Osteocyte (in vitro differentiated cells): ENCODE data around the gene LTBP3. TPM values are rescaled to one million over a fixed set of nuclear protein-coding genes. Genes with fewer than 3 reads are reported as not detected.

ENCODE experiments used
- DNase-seq: peaks from one replicate; pipeline ENCODE4 v3.0.0; 2021; ENCODE audit warnings: mixed read lengths; ENCODE audit not compliant: unreplicated experiment; ENCODE audit errors: extremely low spot score
- H3K27ac Mint-ChIP-seq: one replicate; pipeline ENCODE4 v1.8.0; 2021; ENCODE audit warnings: mild to moderate bottlenecking, mixed read lengths; ENCODE audit not compliant: unreplicated experiment
- H3K27me3 Mint-ChIP-seq: one replicate; pipeline ENCODE4 v1.8.0; 2021; ENCODE audit warnings: mixed read lengths; ENCODE audit not compliant: unreplicated experiment
- H3K36me3 Mint-ChIP-seq: one replicate; pipeline ENCODE4 v1.8.0; 2021; ENCODE audit warnings: mixed read lengths; ENCODE audit not compliant: unreplicated experiment
- H3K4me1 Mint-ChIP-seq: one replicate; pipeline ENCODE4 v1.8.0; 2021; ENCODE audit warnings: mixed read lengths; ENCODE audit not compliant: unreplicated experiment
- H3K4me3 Mint-ChIP-seq: one replicate; pipeline ENCODE4 v1.8.0; 2021; ENCODE audit warnings: mild to moderate bottlenecking, moderate library complexity, mixed read lengths; ENCODE audit not compliant: unreplicated experiment
- H3K9me3 Mint-ChIP-seq: one replicate; pipeline ENCODE4 v1.8.0; 2021; ENCODE audit warnings: mixed read lengths; ENCODE audit not compliant: unreplicated experiment
- total RNA-seq: library from RNA; stranded (reverse); gene quantifications from 2 replicates; pipeline ENCODE4 v1.2.1, GENCODE V29; 2021
- TF ChIP-seq, protein P1 (sequence below): fragments of 200-600 bp; sonication (generic); IDR thresholded peaks from 2 replicates; pipeline ENCODE4 v1.5.0; 2021; ENCODE audit warnings: antibody characterized with exemption, mild to moderate bottlenecking, moderate library complexity

Gene LTBP3
- total RNA-seq, 1 donor from 2014 or later = 256 TPM

DNA sequence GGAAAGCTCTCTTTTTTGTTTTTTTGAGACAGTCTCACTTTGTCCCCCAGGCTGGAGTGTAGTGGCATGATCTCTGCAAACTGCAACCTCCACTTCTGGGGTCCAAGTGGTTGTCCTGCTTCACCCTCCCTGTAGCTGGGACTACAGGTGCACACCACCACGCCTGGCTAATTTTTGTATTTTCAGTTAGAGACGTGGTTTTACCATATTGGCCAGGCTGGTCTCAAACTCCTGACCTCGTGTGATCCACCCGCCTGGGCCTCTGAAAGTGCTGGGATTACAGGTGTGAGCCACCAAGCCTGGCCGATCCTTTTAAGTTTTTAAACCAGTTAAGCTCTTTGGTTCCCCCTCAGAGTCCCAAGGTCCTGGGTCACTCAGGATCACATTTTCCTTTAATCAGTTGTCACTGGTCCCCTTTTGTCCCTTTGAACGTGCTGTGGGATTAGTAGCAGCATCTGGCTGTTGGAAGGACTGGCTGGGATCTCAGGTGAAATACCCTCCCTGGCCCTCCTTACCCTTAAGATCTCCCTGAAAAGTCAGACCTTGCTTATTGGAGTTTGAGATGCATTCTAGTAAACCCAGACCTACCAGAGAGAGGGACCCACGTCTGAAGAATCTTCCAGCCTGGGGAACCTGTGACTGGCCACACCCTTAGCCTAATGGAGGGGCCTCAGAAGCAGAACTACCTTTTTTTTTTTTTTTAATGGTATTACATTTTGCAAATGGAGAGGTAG is 51.2 kb downstream of the LTBP3 start:
- Mint-ChIP-seq H3K4me3 (no peak overlapping the region), H3K9me3 (no peaks in the 10 kb centered on the region), H3K27me3 (no peaks in the 10 kb centered on the region), H3K36me3 (no peaks in the 10 kb centered on the region), H3K27ac (no peak overlapping the region), H3K4me1 (peaks cover 26% of the 10 kb centered on the region)
- no peak for DNase-seq
- TF ChIP-seq, protein P1, sequence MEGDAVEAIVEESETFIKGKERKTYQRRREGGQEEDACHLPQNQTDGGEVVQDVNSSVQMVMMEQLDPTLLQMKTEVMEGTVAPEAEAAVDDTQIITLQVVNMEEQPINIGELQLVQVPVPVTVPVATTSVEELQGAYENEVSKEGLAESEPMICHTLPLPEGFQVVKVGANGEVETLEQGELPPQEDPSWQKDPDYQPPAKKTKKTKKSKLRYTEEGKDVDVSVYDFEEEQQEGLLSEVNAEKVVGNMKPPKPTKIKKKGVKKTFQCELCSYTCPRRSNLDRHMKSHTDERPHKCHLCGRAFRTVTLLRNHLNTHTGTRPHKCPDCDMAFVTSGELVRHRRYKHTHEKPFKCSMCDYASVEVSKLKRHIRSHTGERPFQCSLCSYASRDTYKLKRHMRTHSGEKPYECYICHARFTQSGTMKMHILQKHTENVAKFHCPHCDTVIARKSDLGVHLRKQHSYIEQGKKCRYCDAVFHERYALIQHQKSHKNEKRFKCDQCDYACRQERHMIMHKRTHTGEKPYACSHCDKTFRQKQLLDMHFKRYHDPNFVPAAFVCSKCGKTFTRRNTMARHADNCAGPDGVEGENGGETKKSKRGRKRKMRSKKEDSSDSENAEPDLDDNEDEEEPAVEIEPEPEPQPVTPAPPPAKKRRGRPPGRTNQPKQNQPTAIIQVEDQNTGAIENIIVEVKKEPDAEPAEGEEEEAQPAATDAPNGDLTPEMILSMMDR = no peak

DNA sequence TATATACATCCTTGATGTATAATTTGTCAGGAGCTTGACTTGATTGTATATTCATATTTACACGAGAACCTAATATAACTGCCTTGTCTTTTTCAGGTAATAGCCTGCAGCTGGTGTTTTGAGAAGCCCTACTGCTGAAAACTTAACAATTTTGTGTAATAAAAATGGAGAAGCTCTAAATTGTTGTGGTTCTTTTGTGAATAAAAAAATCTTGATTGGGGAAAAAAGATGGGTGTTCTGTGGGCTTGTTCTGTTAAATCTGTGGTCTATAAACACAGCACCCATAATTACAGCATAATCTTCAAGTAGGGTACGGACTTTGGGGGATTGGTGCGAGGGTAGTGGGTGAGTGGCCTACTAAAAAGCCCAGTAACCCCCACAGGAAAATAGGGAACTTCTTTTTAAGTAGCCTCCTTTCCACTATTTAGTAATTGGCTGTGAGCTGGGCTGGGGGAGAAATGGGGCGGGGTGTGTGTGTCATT is 51.8 kb downstream of the LTBP3 start:
- H3K36me3 Mint-ChIP-seq = no peaks in the 10 kb centered on the region
- no peaks in the 10 kb centered on the region for H3K27me3 Mint-ChIP-seq
- no peak for DNase-seq
- no peak overlapping the region for H3K27ac Mint-ChIP-seq
- TF ChIP-seq, protein P1 = no peak
- H3K9me3 Mint-ChIP-seq = no peaks in the 10 kb centered on the region
- no peak overlapping the region for H3K4me3 Mint-ChIP-seq
- H3K4me1 Mint-ChIP-seq = peaks cover 26% of the 10 kb centered on the region

DNA sequence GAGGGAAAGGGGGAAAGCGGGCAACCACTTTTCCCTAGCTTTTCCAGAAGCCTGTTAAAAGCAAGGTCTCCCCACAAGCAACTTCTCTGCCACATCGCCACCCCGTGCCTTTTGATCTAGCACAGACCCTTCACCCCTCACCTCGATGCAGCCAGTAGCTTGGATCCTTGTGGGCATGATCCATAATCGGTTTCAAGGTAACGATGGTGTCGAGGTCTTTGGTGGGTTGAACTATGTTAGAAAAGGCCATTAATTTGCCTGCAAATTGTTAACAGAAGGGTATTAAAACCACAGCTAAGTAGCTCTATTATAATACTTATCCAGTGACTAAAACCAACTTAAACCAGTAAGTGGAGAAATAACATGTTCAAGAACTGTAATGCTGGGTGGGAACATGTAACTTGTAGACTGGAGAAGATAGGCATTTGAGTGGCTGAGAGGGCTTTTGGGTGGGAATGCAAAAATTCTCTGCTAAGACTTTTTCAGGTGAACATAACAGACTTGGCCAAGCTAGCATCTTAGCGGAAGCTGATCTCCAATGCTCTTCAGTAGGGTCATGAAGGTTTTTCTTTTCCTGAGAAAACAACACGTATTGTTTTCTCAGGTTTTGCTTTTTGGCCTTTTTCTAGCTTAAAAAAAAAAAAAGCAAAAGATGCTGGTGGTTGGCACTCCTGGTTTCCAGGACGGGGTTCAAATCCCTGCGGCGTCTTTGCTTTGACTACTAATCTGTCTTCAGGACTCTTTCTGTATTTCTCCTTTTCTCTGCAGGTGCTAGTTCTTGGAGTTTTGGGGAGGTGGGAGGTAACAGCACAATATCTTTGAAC is 52.5 kb downstream of the LTBP3 start:
- no peak overlapping the region for H3K27ac Mint-ChIP-seq
- H3K4me1 Mint-ChIP-seq = peaks cover 25% of the 10 kb centered on the region
- no peaks in the 10 kb centered on the region for H3K36me3 Mint-ChIP-seq
- H3K27me3 Mint-ChIP-seq = no peaks in the 10 kb centered on the region
- TF ChIP-seq, protein P1 = no peak
- no peak overlapping the region for H3K4me3 Mint-ChIP-seq
- H3K9me3 Mint-ChIP-seq = no peaks in the 10 kb centered on the region
- DNase-seq = no peak

DNA sequence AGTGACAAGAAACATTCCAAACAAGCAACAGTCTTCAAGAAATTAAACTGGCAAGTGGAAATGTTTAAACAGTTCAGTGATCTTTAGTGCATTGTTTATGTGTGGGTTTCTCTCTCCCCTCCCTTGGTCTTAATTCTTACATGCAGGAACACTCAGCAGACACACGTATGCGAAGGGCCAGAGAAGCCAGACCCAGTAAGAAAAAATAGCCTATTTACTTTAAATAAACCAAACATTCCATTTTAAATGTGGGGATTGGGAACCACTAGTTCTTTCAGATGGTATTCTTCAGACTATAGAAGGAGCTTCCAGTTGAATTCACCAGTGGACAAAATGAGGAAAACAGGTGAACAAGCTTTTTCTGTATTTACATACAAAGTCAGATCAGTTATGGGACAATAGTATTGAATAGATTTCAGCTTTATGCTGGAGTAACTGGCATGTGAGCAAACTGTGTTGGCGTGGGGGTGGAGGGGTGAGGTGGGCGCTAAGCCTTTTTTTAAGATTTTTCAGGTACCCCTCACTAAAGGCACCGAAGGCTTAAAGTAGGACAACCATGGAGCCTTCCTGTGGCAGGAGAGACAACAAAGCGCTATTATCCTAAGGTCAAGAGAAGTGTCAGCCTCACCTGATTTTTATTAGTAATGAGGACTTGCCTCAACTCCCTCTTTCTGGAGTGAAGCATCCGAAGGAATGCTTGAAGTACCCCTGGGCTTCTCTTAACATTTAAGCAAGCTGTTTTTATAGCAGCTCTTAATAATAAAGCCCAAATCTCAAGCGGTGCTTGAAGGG is 53.3 kb downstream of the LTBP3 start:
- H3K9me3 Mint-ChIP-seq = no peaks in the 10 kb centered on the region
- no peaks in the 10 kb centered on the region for H3K27me3 Mint-ChIP-seq
- no peaks in the 10 kb centered on the region for H3K36me3 Mint-ChIP-seq
- TF ChIP-seq, protein P1 = no peak
- DNase-seq = no peak
- peaks cover 23% of the 10 kb centered on the region for H3K4me1 Mint-ChIP-seq
- no peak overlapping the region for H3K4me3 Mint-ChIP-seq
- no peak overlapping the region for H3K27ac Mint-ChIP-seq
